Activated CD8-positive, alpha-beta memory T cell treated with anti-CD3 and anti-CD28 coated beads for 1 hour (primary cell): ENCODE results near the gene MYZAP.

ENCODE experiments used
- DNase-seq, 2 donors: peaks; one replicate each; pipeline ENCODE4 v3.0.0-alpha.2; 2020; ENCODE audit warnings: low read depth in 1 of 2; ENCODE audit errors: extremely low read depth in 1 of 2

Gene MYZAP

GRCh38 chr15:57562196-57562769 is 29.4 kb upstream of the MYZAP start:
- DNase-seq, result no peak

- DNase-seq, result no peak
These were observed 28.3 kb upstream of the MYZAP start for GRCh38 chr15:57563416-57563815.

GRCh38 chr15:57565311-57565710 is 26.4 kb upstream of the MYZAP start:
- DNase-seq, result no peak

- DNase-seq, result no peak
These were observed 24.9 kb upstream of the MYZAP start for GRCh38 chr15:57566834-57567233.

GRCh38 chr15:57567891-57568290 is 23.8 kb upstream of the MYZAP start:
- DNase-seq, result no peak

- DNase-seq, result no peak
These were observed 23.4 kb upstream of the MYZAP start for GRCh38 chr15:57568299-57568698.

- no peak for DNase-seq
These were observed 21.4 kb upstream of the MYZAP start for GRCh38 chr15:57570340-57570739.

- DNase-seq, result no peak
These were observed 20.7 kb upstream of the MYZAP start for GRCh38 chr15:57570994-57571393.

GRCh38 chr15:57571725-57572124 is 20.0 kb upstream of the MYZAP start:
- DNase-seq, result no peak

GRCh38 chr15:57572468-57572867 is 19.2 kb upstream of the MYZAP start:
- no peak for DNase-seq

GRCh38 chr15:57573151-57573550 is 18.6 kb upstream of the MYZAP start:
- no peak for DNase-seq

- DNase-seq, result no peak
These were observed 16.3 kb upstream of the MYZAP start for GRCh38 chr15:57575363-57575762.

- DNase-seq, result no peak
These were observed 13.3 kb upstream of the MYZAP start for GRCh38 chr15:57578288-57578900.

GRCh38 chr15:57580428-57580827 is 11.3 kb upstream of the MYZAP start:
- DNase-seq, result no peak

GRCh38 chr15:57580866-57581265 is 10.8 kb upstream of the MYZAP start:
- DNase-seq, result no peak

- no peak for DNase-seq
These were observed 9.6 kb upstream of the MYZAP start for GRCh38 chr15:57582090-57582489.

- no peak for DNase-seq
These were observed 8.4 kb upstream of the MYZAP start for GRCh38 chr15:57583282-57583681.

GRCh38 chr15:57583720-57584119 is 8.0 kb upstream of the MYZAP start:
- DNase-seq, result no peak

GRCh38 chr15:57586661-57587424 is 4.9 kb upstream of the MYZAP start:
- no peak for DNase-seq

GRCh38 chr15:57589281-57589680 is 2.4 kb upstream of the MYZAP start:
- DNase-seq, result no peak

GRCh38 chr15:57589754-57590153 is 1.9 kb upstream of the MYZAP start:
- no peak for DNase-seq

GRCh38 chr15:57591237-57591821 is 375 bp upstream of the MYZAP start:
- no peak for DNase-seq
